Endometrial microvascular endothelial cells (primary cell): ENCODE results near the gene CFAP99. TPM values are rescaled to one million over a fixed set of nuclear protein-coding genes. Genes with fewer than 3 reads are reported as not detected.

Source experiments
- in situ Hi-C: cut with HindIII; loops from 2 replicates; pipeline ENCODE4 v1.10.0; 2017; ENCODE audit warnings: low sequenced_read_pairs, low pct_unique_long_range_greater_than_20kb; ENCODE audit errors: inconsistent ontology term
- total RNA-seq: library from RNA; depleted of rRNA; stranded (reverse); fragments of >200 nt; gene quantifications from one replicate; pipeline ENCODE4 v1.2.3, GENCODE V29; 2015; ENCODE audit errors: inconsistent ontology term

The CFAP99 gene
- total RNA-seq, 1 donor from 2014 or later = not detected

- in situ Hi-C loops = no loop called here
These were observed 23.6 kb downstream of the CFAP99 start for GRCh38 chr4:2442175-2442993.

GRCh38 chr4:2443061-2443730, 24.4 kb downstream of the CFAP99 start:
- in situ Hi-C loops = no loop called here

- in situ Hi-C loops = no loop called here
These were observed 25.4 kb downstream of the CFAP99 start for GRCh38 chr4:2443956-2444740.

GRCh38 chr4:2445130-2445529, 26.4 kb downstream of the CFAP99 start:
- in situ Hi-C loops = no loop called here

- in situ Hi-C loops = no loop called here
These were observed 26.8 kb downstream of the CFAP99 start for GRCh38 chr4:2445571-2445970.

- in situ Hi-C loops = no loop called here
These were observed 28.2 kb downstream of the CFAP99 start for GRCh38 chr4:2446656-2447564.

GRCh38 chr4:2448589-2448988, 29.8 kb downstream of the CFAP99 start:
- in situ Hi-C loops = no loop called here

- in situ Hi-C loops = no loop called here
These were observed 30.3 kb downstream of the CFAP99 start for GRCh38 chr4:2449051-2449450.

- in situ Hi-C loops = no loop called here
These were observed 31.0 kb downstream of the CFAP99 start for GRCh38 chr4:2449511-2450392.

- in situ Hi-C loops = no loop called here
These were observed 31.8 kb downstream of the CFAP99 start for GRCh38 chr4:2450394-2451035.

- in situ Hi-C loops = no loop called here
These were observed 32.3 kb downstream of the CFAP99 start for GRCh38 chr4:2451036-2451520.

- in situ Hi-C loops = no loop called here
These were observed 33.3 kb downstream of the CFAP99 start for GRCh38 chr4:2451821-2452785.

- in situ Hi-C loops = no loop called here
These were observed 38.9 kb downstream of the CFAP99 start for GRCh38 chr4:2457481-2458295.

GRCh38 chr4:2458546-2459491, 40.1 kb downstream of the CFAP99 start:
- in situ Hi-C loops = no loop called here
